H1 (cell line): ENCODE results near the gene IVL. TPM values are rescaled to one million over a fixed set of nuclear protein-coding genes. Genes with fewer than 3 reads are reported as not detected.

Experiments used
- CTCF ChIA-PET: fragments of 300-600 bp; sonication (Branson Sonifier 250); formaldehyde crosslinking; loops from one replicate; lab custom pipeline; 2021; ENCODE audit not compliant: partially characterized antibody; lab: Charles Lee
- POLR2A ChIA-PET: fragments of 300-600 bp; sonication (Branson Sonifier 250); formaldehyde crosslinking; loops from one replicate; lab custom pipeline; 2021; ENCODE audit warnings: inconsistent platforms; ENCODE audit not compliant: partially characterized antibody; lab: Charles Lee
- DNase-seq, 2 experiments: peaks; one replicate each; pipeline versions ENCODE4 v3.0.0 to v3.0.0-alpha.2; 2010 to 2022; ENCODE audit warnings: low spot score in 2 of 2, low read depth in 1 of 2, mixed read lengths in 1 of 2
- FAIRE-seq: peaks from 2 replicates; lab custom pipeline; 2011; peaks lifted over from hg19 to GRCh38; lab: Jason Lieb, UNC
- H2AFZ ChIP-seq: 2 replicates; pipeline ENCODE4 v1.8.1; 2012; ENCODE audit warnings: low read length, inconsistent platforms
- H2AK5ac ChIP-seq: 2 replicates; pipeline ENCODE4 v1.6.1; 2013; ENCODE audit warnings: low read depth, low read length
- H2BK120ac ChIP-seq: replicated peaks from 2 replicates; pipeline ENCODE3; 2013; ENCODE audit warnings: low read depth, low read length, inconsistent platforms
- H2BK12ac ChIP-seq: 2 replicates; pipeline ENCODE4 v1.6.1; 2013; ENCODE audit warnings: low read depth, low read length
- H2BK15ac ChIP-seq: 2 replicates; pipeline ENCODE4 v1.6.1; 2013; ENCODE audit warnings: low read length
- H2BK20ac ChIP-seq: 2 replicates; pipeline ENCODE4 v1.6.1; 2013; ENCODE audit warnings: low read length
- H2BK5ac ChIP-seq: 2 replicates; pipeline ENCODE4 v1.6.1; 2013; ENCODE audit warnings: low read depth, low read length
- H3K14ac ChIP-seq: 2 replicates; pipeline ENCODE4 v1.6.1; 2013; ENCODE audit warnings: inconsistent platforms; ENCODE audit not compliant: insufficient read length
- H3K18ac ChIP-seq: 2 replicates; pipeline ENCODE4 v1.6.1; 2013; ENCODE audit warnings: low read length; ENCODE audit errors: extremely low read depth
- H3K23ac ChIP-seq: 2 replicates; pipeline ENCODE4 v1.6.1; 2013; ENCODE audit warnings: inconsistent platforms; ENCODE audit not compliant: insufficient read length
- H3K23me2 ChIP-seq: 2 replicates; pipeline ENCODE4 v1.6.1; 2013; ENCODE audit warnings: low read depth, low read length
- H3K27ac ChIP-seq: 2 replicates; pipeline ENCODE4 v1.6.1; 2011; ENCODE audit warnings: low read depth, low read length, inconsistent platforms
- H3K27me3 ChIP-seq, 4 experiments: replicated peaks in 1 of 4; 1 replicate in 1 of 4; 2 replicates in 3 of 4; pipeline versions ENCODE4 v1.6.1 to v1.8.1; 2011 to 2013; ENCODE audit warnings: low read length in 3 of 4, mild to moderate bottlenecking in 3 of 4, inconsistent platforms in 2 of 4, mixed read lengths in 2 of 4, moderate library complexity in 1 of 4; ENCODE audit not compliant: control insufficient read depth in 3 of 4, insufficient read depth in 3 of 4; ENCODE audit errors: extremely low read depth in 1 of 4
- H3K36me3 ChIP-seq, 4 experiments: 2 replicates each; pipeline versions ENCODE4 v1.6.1 to v1.8.1; 2011 to 2013; ENCODE audit warnings: mild to moderate bottlenecking in 4 of 4, low read length in 3 of 4, moderate library complexity in 2 of 4, control low read depth in 1 of 4, inconsistent platforms in 1 of 4; ENCODE audit not compliant: insufficient read depth in 4 of 4, control insufficient read depth in 2 of 4
- H3K4ac ChIP-seq: replicated peaks from 2 replicates; pipeline ENCODE3; 2013; ENCODE audit warnings: low read length, low read depth, mixed read lengths, inconsistent platforms; ENCODE audit not compliant: insufficient read length
- H3K4me1 ChIP-seq, 4 experiments: replicated peaks in 1 of 4; 1 replicate in 1 of 4; 2 replicates in 3 of 4; pipeline versions ENCODE4 v1.6.1 to v1.8.1; 2011 to 2013; ENCODE audit warnings: low read length in 3 of 4, inconsistent platforms in 2 of 4, mixed read lengths in 1 of 4; ENCODE audit not compliant: insufficient read depth in 4 of 4, control insufficient read depth in 3 of 4
- H3K4me2 ChIP-seq, 2 experiments: 2 replicates each; pipeline versions ENCODE4 v1.6.1 to v1.8.1; 2011 to 2013; ENCODE audit warnings: low read depth in 2 of 2, low read length in 2 of 2, control low read depth in 1 of 2, inconsistent platforms in 1 of 2, mild to moderate bottlenecking in 1 of 2; ENCODE audit not compliant: insufficient read depth in 1 of 2
- H3K4me3 ChIP-seq, 4 experiments: fragments of 200-600, 300-600 bp in 1 of 4; sonication (generic), shearing (Covaris generic), sonication (Bioruptor Twin) in 1 of 4; 2 replicates each; pipeline versions ENCODE4 v1.5.1 to v1.8.1; 2011 to 2016; ENCODE audit warnings: low read length in 4 of 4, low read depth in 3 of 4, control low read depth in 2 of 4, inconsistent platforms in 2 of 4, mild to moderate bottlenecking in 2 of 4, mixed read lengths in 1 of 4, moderate library complexity in 1 of 4; ENCODE audit not compliant: insufficient read depth in 2 of 4; ENCODE audit errors: extremely low read depth in 1 of 4
- H3K56ac ChIP-seq: replicated peaks from 2 replicates; pipeline ENCODE3; 2013; ENCODE audit warnings: low read depth, mild to moderate bottlenecking, mixed read lengths, low read length, inconsistent platforms; ENCODE audit not compliant: insufficient read length
- H3K79me1 ChIP-seq: 2 replicates; pipeline ENCODE4 v1.6.1; 2013; ENCODE audit warnings: low read depth, low read length, control low read depth
- H3K79me2 ChIP-seq, 2 experiments: 2 replicates each; pipeline versions ENCODE4 v1.6.1 to v1.8.1; 2012 to 2013; ENCODE audit warnings: low read length in 2 of 2, mild to moderate bottlenecking in 2 of 2, inconsistent platforms in 1 of 2; ENCODE audit not compliant: insufficient read depth in 2 of 2, control insufficient read depth in 1 of 2
- H3K9ac ChIP-seq, 4 experiments: replicated peaks in 1 of 4; 1 replicate in 1 of 4; 2 replicates in 3 of 4; pipeline versions ENCODE4 v1.6.1 to v1.8.1; 2011 to 2013; ENCODE audit warnings: low read depth in 3 of 4, low read length in 3 of 4, control low read depth in 2 of 4, mild to moderate bottlenecking in 2 of 4, moderate library complexity in 2 of 4, inconsistent platforms in 1 of 4; ENCODE audit errors: extremely low read depth in 1 of 4
- H3K9me3 ChIP-seq, 2 experiments: 2 replicates each; pipeline versions ENCODE4 v1.6.1 to v1.8.1; 2012 to 2013; ENCODE audit warnings: mild to moderate bottlenecking in 2 of 2, moderate library complexity in 2 of 2, control low read depth in 1 of 2, inconsistent platforms in 1 of 2, low read depth in 1 of 2, low read length in 1 of 2, mixed read lengths in 1 of 2; ENCODE audit not compliant: insufficient read depth in 2 of 2
- H4K20me1 ChIP-seq, 2 experiments: replicated peaks in 1 of 2; 2 replicates each; pipeline versions ENCODE3 to v1.8.1; 2011 to 2013; ENCODE audit warnings: inconsistent platforms in 2 of 2, low read length in 2 of 2, mild to moderate bottlenecking in 1 of 2; ENCODE audit not compliant: insufficient read depth in 2 of 2, control insufficient read depth in 1 of 2
- H4K5ac ChIP-seq: 2 replicates; pipeline ENCODE4 v1.6.1; 2013; ENCODE audit warnings: low read length, low read depth, mixed read lengths, inconsistent platforms; ENCODE audit not compliant: insufficient read length
- H4K8ac ChIP-seq: 2 replicates; pipeline ENCODE4 v1.8.0; 2013; ENCODE audit warnings: mild to moderate bottlenecking, moderate library complexity, low read length, inconsistent platforms; ENCODE audit not compliant: insufficient read depth; ENCODE audit errors: extremely low read depth
- H4K91ac ChIP-seq: replicated peaks from 2 replicates; pipeline ENCODE3; 2013; ENCODE audit warnings: low read length, mixed read lengths, inconsistent platforms; ENCODE audit not compliant: insufficient read length
- SP4 ChIP-seq: IDR thresholded peaks from 2 replicates; pipeline ENCODE4 v1.6.1; 2012; ENCODE audit warnings: low read length, inconsistent platforms
- WGBS, 2 experiments: shearing (Covaris generic) in 1 of 2; methylation state at CpG; one replicate each; pipeline versions ENCODE4 v1.1.6 to v1.1.7; 2013 to 2015; ENCODE audit warnings: low lambda C conversion rate in 2 of 2, mixed read lengths in 2 of 2, inconsistent platforms in 1 of 2, low coverage in 1 of 2, missing lambda C conversion rate in 1 of 2; ENCODE audit not compliant: insufficient replicate concordance in 2 of 2, insufficient coverage in 1 of 2, insufficient read length in 1 of 2; ENCODE audit errors: extremely low coverage in 1 of 2, missing lambda C conversion rate in 1 of 2; 5-methylcytosine and 5-hydroxymethylcytosine counted together
- polyA plus RNA-seq, 7 experiments: library from polyadenylated mRNA; depleted of rRNA in 3 of 7; stranded (reverse) in 5 of 7; unstranded in 2 of 7; fragments of >200 nt in 5 of 7; fragments of 200-250 nt in 2 of 7; gene quantifications; 1 replicate in 5 of 7; 2 replicates in 1 of 7; 4 replicates in 1 of 7; pipeline versions ENCODE4 v1.2.1 to v1.2.3, GENCODE V29; 2011 to 2013; ENCODE audit warnings: missing spikeins in 2 of 7, mixed read lengths in 2 of 7
- total RNA-seq: library from RNA; stranded (reverse); fragmentation: NEBNext Ultra II Directional; extraction: Animal tissue kit (Norgen Biotek cat#: 25700); gene quantifications from 2 replicates; pipeline ENCODE4 v1.2.1, GENCODE V29; 2021

IVL gene
- total and polyA plus RNA-seq, 2 of the 8 experiments (the other 6 are each of a cell fraction or from before 2014, with no cell fraction given), result not detected

DNA sequence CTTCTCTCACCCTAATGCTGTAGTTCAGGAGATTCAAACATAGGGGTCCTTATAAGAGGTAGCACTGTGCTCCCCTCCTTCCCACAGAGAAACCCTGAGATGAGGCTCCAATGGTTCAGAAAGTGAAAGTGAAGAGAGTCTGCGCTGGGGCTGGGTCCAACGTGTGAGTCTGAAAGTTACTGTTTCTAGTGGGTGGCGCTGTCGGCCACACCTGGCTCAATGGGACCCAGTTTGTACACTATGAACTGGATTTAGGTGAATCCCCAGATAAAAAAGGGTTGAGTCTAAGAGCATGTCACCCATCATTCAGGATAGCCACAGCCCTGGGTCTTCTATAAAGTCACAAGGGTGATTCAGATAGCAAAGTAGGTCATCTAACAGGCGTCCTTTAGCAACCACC lies 27.4 kb upstream of the IVL start:
- CTCF ChIA-PET, result interaction anchor here (1.0 kb wide), 1 partner anchor 614 kb away, joined by 3 read pairs; no protein-coding TSS in a partner anchor
- no peak overlapping the region for H2BK5ac ChIP-seq
- no peak for TF ChIP-seq SP4

More for the DNA sequence above, 27.4 kb upstream of the IVL start:
- FAIRE-seq (no peak), DNase-seq (no peak)
- POLR2A ChIA-PET, result no interaction called here
- Histone ChIP-seq H2AK5ac (no peak overlapping the region), H2BK15ac (no peak overlapping the region), H4K20me1 (no peaks in the 10 kb centered on the region), H3K36me3 (no peaks in the 10 kb centered on the region), H3K4me3 (no peak overlapping the region), H3K4me2 (no peak overlapping the region), H4K8ac (no peak overlapping the region), H2BK120ac (no peak overlapping the region), H3K79me1 (no peaks in the 10 kb centered on the region), H3K18ac (no peak overlapping the region), H3K23me2 (no peaks in the 10 kb centered on the region), H3K23ac (no peak overlapping the region), H3K9ac (no peak overlapping the region), H4K5ac (no peak overlapping the region), H3K9me3 (peaks cover 3% of the 10 kb centered on the region in 2 experiments; a peak in 1 of 4 replicates), H2AFZ (no peak overlapping the region), H3K79me2 (no peaks in the 10 kb centered on the region), H2BK20ac (no peak overlapping the region), H2BK12ac (no peak overlapping the region), H3K27me3 (no peaks in the 10 kb centered on the region), H3K4ac (no peak overlapping the region), H3K56ac (no peak overlapping the region), H3K27ac (no peak overlapping the region), H3K4me1 (no peaks in the 10 kb centered on the region), H3K14ac (no peak overlapping the region), H4K91ac (no peak overlapping the region)
- 90% methylated on average over 5 of the region's 5 CpGs; no CpG with 5 or more reads in 1 of the 2 experiments for WGBS, 2 experiments
